HG03097 (cell line): ENCODE data around the gene FAT1.

Source experiments
- ATAC-seq: cut with Tn5 transposase; IDR thresholded peaks from one replicate; pipeline ENCODE4 v1.9.1; 2021; ENCODE audit not compliant: unreplicated experiment, low FRiP score

Gene FAT1

GRCh38 chr4:186726426-186727168, 2.9 kb upstream of the FAT1 start:
- ATAC-seq, result no peak

DNA sequence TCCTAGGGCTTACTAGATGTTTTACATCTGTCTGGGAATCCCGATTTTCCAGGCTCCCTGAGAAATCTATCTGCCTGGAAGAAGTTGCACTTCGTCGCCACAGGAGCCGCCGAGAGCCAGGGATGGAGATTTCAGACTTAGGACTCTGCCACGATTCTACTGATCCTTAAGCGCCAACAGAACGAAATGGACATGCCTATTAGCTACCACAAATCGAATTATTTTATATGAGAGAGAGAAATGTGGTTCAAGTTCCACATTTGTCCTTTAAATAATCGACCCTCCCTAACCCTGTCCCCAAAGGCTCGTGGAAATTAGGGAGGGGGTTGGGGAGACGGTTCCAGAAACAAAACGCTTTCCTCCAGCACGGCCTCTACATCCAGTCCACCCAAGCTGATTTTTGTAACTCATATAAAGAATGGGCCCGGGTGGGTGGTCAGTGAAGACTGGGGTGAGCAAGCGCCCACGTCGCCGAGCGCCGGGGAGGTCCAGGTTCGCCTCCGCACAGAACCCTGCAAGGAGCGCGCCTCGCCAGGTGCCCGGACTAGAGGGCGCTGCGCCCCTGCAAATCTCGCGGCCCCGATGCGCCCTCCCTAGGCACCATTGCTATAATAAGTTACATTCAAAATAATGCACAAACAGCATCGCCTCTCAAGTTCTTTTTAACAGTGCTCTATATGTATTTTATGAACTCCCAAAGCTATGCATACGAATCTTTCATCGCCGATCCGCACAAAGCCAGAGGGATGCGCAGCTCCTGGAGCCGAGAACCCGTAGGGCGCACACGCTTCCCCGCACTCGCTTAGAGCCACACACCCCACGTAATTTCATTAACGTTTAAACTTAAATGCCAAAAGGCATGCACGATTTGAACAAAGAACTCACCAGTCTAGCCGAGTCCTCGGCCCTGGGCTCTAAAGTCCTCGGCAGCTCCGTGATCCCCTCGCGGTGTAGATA, 2.1 kb upstream of the FAT1 start:
- no peak for ATAC-seq

DNA sequence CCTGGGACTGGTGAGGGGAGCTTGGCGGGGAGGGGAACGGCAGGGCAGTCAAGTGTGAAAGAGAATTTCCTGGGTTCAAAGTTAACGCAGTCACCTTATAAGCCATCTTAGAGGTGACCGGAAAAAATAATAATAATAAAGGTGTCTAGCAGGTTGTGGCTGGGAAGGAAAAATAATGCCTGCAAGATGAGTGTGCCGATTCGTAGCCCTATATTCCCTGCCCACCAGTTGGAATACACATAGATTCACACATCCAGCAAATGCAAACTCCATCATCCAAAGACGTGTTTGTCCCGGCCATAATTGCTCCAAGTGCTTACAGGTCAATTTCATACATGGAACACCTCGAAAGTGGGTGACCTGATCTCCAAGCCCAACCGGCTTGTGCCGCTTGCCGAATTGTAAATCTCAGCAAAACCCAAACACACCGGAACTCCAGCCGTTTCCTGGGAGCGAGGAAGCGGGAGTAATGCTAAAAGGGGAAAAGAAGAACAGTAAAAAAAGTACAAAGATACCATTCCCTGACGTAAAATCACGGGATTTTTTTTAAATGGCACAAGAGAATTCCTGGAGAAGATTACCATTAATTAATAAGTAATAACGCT, 1.3 kb upstream of the FAT1 start:
- ATAC-seq, result no peak

GRCh38 chr4:186724058-186724863, 605 bp upstream of the FAT1 start:
- no peak for ATAC-seq

- no peak for ATAC-seq
These were observed 812 bp downstream of the FAT1 start for GRCh38 chr4:186722796-186723291.

DNA sequence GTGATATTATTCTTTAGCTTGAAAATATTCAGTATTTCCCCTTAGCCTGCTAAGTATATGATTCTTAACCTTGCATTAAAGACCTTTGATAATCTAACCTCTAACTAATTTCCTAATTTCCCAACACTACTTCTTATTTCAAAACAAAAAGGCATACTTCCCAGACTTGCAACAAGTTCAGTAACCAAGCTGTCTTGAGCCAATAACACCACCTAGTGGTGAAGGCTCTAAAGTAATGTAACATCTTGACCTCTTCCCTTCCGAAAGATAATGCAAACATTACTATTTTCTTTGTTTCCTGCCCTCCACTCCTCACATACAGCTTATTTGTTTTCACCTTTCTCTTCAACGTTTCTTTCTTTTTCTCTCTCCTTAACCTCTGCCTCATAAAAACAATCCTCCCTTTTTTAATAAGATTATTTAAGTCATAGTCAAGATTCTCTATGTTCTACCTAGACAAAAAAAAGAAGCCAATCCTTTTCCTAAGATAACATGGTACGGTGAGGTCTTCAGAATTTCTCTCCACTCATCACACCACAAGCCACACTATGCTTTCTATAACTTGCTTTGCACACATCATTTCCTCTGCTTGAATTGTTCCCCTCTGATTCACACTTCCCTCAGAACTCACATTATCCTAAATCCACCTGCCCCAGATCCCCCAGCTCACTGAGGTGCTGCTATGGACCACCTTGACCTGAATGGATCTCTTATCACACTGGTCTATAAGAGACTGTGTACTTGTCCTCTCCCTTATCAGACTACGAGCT, 3.5 kb downstream of the FAT1 start:
- ATAC-seq, result no peak

DNA sequence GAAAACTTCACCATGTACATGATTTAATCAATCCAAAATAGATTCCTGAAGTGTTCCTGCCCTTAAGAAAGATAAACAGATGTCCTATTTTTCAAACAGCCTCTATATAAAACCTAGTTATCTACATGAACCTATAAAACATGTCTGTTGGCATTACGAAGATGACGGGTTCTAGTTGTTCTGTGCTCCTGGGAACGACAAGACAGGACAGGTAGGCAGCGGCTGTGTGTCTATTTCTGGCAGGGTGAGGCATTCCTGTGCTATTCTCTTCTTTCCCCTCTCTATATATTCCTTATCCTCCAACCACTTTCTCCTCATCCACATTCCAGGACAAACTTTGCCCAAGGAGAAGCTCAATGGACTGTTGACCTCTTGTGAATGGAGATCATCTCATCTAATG, 6.1 kb downstream of the FAT1 start:
- no peak for ATAC-seq

DNA sequence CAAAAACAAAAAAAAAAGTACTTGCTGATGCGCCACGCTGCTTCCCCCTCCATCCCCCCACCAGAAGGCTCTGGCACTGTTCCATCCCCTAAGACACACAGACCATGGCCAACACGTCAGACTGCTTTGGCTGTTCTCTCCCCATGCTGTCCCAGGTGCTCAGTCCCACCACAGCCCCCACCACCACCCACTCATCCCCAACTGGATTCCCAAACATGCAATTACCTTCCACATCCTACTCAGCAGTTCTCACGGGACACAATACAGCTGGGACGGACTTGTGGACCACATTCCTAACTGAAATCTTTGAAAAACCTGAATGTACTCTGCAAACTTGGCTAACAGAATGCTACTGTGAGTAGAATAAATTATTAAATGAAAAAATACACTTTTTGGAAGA, 8.6 kb downstream of the FAT1 start:
- ATAC-seq, result no peak

DNA sequence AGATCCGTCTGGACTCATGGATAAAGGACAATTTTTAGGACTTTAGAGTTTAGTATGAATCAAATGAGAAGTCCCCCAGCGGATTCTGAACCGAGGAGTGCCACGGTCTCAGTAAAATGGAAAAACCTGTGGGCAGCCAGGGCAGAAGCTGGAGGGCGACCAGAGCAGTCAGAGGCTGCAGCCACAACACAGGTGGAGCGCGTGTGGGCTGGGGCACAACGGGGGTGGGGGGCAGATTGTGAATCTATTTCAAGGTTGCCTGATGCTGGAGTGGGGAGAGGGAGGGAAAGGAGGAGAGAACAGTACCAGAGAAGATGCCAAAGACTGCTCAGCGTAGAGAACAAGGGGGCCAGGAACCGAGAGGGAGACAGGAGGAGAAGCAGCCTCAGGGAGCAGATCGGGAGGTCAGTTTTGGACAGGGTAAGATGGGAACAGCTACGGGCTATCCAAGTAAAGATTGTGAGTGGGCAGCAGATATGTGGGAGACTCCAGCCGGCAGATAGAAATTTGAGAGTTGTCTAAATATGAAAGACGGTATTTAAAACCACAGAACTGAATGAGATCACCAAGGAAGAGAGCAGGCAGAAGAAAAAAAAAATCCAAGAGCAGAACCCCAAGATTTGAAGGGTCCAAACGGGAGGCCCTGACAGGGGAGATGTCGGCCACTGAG, 9.5 kb downstream of the FAT1 start:
- no peak for ATAC-seq

DNA sequence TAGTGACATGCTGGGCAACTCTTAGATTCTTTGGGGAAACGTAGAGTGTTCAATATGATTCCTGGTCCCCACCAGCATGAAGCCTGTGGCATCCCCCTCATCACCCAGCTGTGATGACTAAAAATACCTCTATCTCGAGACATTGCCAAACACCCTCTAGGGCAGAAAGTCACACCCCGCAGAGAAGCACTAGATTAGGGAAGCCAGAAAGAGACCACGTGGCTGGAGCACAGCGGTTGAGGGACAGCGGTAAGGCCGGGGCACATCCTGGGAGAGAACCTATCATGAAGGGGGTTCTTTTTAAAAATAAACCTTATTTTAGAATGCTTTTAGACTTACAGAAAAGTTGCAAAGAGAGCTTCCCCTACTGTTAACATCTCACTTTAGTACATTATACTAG, 11.0 kb downstream of the FAT1 start:
- ATAC-seq, result no peak

- no peak for ATAC-seq
These were observed 13.0 kb downstream of the FAT1 start for GRCh38 chr4:186710521-186711119.

DNA sequence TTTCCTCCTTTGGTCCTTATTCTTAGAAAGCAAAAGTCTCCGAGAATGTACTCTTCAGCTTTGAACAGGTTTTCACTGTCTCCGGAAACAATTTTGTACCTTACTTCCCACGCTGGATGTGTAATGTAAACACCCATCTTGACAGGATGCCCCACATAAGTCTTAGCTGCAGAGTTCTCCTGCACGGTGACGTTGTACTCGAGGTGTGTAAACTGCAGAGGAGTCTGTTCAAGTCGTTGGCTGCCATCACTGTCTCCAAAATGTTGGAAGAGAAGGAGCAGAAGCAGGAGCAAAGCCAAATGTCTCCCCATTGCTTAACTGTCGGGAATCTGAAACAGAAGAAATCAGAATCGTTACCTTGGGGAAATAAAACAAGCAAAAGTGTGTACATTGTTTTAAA, 14.1 kb downstream of the FAT1 start:
- ATAC-seq, result no peak

DNA sequence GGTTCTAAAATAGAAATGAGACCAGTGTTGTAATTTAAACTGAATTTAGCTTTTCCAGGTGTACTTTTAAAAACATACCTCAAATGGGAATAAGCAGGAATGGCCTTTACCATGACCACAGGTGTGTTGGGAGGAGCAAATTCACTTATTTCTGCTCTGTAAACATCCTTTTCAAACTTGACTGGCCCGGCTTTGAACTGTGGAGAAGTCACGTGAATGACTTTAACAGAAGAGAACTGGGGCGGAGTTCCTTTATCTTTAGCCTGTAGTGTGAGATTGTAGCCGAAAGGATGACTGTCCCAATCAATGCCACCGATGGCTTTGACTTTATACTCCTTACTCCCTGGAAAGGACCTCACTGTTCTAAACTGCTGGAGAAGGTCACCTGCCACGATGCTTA, 15.1 kb downstream of the FAT1 start:
- no peak for ATAC-seq

DNA sequence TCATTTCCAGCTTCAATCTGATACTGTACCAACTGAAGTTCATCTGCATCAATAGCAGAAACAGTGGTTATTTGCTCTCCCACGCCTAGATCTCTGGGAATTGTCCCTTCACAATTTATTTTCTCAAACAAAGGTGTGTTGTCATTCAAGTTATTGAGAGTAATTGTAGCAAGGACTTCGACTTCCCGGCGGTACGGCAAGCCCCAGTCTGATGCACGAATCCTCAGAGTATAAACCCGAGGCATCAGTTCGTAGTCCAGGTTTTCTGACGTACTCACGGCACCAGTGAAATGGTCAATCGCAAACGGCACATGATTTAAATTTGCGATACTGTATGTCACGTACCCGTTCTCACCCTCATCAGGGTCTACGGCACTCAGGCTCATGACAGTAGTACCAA, 15.7 kb downstream of the FAT1 start:
- ATAC-seq, result no peak

- no peak for ATAC-seq
These were observed 16.1 kb downstream of the FAT1 start for GRCh38 chr4:186707574-186707973.

GRCh38 chr4:186704057-186704456, 19.6 kb downstream of the FAT1 start:
- no peak for ATAC-seq

DNA sequence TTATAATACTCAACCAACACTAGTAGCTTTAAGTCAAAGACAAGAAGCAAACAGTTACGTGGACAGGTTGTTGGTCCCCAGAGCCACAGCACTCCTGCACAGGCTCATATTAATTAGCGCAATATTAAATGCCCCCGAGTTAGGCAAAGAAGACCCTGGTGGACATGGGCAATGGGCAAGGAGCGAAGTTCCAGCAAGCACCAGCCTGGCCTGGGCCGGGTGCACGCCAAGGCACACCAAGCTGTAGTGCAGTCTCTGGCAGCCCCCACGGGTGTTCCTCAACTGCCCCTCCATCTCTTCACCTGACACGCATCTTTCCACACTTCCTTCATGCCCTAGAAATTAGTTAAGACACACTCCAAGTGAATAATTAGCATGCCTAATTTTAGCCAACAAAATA, 20.1 kb downstream of the FAT1 start:
- no peak for ATAC-seq

DNA sequence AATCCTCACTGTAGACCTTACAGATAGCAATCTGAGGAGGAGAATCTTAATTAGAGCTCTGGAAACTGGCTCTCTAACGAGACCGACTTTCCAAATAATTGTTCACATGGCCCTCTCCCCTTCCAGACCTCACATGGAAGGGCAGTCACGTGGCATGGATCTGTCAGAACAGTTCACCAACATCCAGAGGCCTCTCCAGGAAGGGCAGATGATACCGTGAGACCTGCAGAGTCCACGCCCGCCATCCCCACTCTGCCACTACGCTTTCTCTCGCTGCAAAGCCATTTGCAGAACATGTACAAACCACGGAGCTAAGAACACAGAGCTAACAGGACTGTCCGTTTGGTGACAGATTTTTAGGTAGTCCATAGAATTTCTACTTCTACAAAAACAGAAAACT, 20.7 kb downstream of the FAT1 start:
- ATAC-seq, result no peak

- no peak for ATAC-seq
These were observed 21.4 kb downstream of the FAT1 start for GRCh38 chr4:186702297-186702696.
